ENCODE measurements around the gene NT5E.

DNA sequence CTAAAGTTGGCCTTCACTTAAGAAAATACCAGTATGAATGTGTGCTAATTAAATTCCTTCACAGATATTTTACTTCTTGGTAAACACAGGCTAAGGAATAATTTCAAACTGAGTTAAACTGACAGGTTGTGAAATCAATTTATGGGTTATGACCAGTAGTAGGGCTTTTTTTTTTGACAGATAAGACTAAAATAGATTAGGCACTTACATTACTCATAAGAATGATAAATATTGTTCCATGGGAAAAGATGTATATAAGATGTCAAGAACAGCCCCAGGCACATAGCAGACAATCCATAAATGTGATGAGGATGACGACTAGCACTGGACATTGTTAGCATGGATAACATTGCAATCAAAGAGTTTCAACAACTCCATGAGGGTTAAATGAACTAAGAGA is 22.9 kb downstream of the NT5E start:
- TF ChIP-seq ZNF184 (tag by site-specific recombination; IDR thresholded peaks at IDR 0.05) (no peak), KLF10 (tag by site-specific recombination; IDR thresholded peaks at IDR 0.05) (no peak), ZNF335 (tag by site-specific recombination; conservative IDR thresholded peaks at IDR 0.05) (no peak), HOXA7 (CRISPR knock-in tag; IDR thresholded peaks at IDR 0.05; ENCODE audit: borderline replicate concordance) (no peak), ZNF121 (tag by site-specific recombination; IDR thresholded peaks at IDR 0.05) (no peak), GLI2 (tag by site-specific recombination; IDR thresholded peaks at IDR 0.05; ENCODE audit: borderline replicate concordance, low read depth) (no peak), ZNF561 (tag by site-specific recombination; IDR thresholded peaks at IDR 0.05; ENCODE audit: borderline replicate concordance) (no peak)
- TF ChIP-seq, protein P1, sequence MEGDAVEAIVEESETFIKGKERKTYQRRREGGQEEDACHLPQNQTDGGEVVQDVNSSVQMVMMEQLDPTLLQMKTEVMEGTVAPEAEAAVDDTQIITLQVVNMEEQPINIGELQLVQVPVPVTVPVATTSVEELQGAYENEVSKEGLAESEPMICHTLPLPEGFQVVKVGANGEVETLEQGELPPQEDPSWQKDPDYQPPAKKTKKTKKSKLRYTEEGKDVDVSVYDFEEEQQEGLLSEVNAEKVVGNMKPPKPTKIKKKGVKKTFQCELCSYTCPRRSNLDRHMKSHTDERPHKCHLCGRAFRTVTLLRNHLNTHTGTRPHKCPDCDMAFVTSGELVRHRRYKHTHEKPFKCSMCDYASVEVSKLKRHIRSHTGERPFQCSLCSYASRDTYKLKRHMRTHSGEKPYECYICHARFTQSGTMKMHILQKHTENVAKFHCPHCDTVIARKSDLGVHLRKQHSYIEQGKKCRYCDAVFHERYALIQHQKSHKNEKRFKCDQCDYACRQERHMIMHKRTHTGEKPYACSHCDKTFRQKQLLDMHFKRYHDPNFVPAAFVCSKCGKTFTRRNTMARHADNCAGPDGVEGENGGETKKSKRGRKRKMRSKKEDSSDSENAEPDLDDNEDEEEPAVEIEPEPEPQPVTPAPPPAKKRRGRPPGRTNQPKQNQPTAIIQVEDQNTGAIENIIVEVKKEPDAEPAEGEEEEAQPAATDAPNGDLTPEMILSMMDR (tag by site-specific recombination; IDR thresholded peaks at IDR 0.05) = no peak
- TF ChIP-seq, protein P2, sequence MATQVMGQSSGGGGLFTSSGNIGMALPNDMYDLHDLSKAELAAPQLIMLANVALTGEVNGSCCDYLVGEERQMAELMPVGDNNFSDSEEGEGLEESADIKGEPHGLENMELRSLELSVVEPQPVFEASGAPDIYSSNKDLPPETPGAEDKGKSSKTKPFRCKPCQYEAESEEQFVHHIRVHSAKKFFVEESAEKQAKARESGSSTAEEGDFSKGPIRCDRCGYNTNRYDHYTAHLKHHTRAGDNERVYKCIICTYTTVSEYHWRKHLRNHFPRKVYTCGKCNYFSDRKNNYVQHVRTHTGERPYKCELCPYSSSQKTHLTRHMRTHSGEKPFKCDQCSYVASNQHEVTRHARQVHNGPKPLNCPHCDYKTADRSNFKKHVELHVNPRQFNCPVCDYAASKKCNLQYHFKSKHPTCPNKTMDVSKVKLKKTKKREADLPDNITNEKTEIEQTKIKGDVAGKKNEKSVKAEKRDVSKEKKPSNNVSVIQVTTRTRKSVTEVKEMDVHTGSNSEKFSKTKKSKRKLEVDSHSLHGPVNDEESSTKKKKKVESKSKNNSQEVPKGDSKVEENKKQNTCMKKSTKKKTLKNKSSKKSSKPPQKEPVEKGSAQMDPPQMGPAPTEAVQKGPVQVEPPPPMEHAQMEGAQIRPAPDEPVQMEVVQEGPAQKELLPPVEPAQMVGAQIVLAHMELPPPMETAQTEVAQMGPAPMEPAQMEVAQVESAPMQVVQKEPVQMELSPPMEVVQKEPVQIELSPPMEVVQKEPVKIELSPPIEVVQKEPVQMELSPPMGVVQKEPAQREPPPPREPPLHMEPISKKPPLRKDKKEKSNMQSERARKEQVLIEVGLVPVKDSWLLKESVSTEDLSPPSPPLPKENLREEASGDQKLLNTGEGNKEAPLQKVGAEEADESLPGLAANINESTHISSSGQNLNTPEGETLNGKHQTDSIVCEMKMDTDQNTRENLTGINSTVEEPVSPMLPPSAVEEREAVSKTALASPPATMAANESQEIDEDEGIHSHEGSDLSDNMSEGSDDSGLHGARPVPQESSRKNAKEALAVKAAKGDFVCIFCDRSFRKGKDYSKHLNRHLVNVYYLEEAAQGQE (tag by site-specific recombination; IDR thresholded peaks at IDR 0.05) = no peak
